GM21447 (cell line): ENCODE results near the gene OPA3.

ENCODE experiments used
- ATAC-seq: cut with Tn5 transposase; IDR thresholded peaks from one replicate; pipeline ENCODE4 v1.9.1; 2021; ENCODE audit not compliant: unreplicated experiment

The OPA3 gene

DNA sequence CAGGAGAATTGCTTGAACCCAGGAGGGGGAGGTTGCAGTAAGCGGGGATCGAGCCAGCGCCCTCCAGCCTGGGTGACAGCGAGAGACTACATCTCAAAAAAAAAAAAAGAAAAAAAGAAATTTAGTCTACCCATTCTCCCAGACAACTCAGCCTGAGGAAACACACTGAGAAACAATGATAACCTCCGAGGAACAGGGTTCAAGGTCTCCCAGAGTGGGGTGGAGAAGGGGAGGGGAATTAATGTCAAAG, 78.7 kb downstream of the OPA3 start:
- ATAC-seq: no peak

DNA sequence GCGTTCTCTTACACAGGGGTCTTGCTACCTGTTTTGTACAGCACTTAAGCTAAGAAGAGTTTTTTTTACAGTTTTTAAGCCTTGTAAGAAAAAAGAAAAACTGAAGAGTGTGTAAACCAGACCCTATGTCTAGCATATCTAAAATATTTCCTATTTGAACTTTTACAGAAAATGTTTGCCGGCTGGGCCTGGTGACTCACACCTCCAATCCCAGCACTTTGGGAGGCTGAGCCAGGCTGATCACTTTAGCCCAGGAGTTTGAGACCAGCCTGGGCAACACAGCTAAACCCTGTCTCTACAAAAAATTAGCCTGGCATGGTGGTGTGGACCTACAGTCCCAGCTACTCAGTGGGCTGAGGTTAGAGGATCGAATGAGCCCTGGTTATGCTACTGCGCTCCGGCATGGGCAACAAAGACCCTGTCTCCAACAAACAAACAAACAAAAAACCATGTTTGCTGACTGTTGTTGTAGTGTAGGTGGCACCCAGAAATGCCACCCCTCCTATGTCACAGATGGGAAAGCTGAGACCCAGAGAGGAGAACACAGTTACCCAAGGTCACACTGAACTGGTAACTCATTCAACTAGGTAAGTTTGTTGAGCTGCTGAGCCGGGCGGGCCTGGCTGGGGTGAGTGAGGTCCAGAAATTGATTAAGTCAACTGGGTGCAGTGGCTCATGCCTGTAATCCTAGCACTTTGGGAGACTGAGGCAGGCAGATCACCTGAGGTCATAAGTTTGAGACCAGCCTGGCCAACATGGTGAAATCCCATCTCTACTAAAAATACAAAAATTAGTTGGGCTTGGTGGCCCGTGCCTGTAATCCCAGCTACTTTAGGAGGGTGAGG, 79.2 kb downstream of the OPA3 start:
- no peak for ATAC-seq

DNA sequence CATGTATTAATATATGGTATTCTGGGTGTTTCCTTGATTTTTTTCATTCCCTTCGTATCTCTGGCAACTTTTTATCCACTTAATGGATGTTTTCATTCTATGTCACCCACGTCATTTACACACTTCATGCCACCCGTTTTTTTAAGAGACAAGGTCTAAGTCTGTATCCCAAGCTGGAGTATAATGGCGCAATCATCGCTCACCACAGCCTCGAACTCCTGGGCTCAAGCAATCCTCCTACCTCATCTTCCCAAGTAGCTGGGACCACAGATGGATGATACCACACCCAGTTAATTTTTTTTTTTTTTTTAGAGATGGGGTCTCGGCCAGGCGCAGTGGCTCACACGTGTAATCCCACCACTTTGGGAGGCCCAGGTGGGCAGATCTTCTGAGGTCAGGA, 80.7 kb downstream of the OPA3 start:
- ATAC-seq: no peak

DNA sequence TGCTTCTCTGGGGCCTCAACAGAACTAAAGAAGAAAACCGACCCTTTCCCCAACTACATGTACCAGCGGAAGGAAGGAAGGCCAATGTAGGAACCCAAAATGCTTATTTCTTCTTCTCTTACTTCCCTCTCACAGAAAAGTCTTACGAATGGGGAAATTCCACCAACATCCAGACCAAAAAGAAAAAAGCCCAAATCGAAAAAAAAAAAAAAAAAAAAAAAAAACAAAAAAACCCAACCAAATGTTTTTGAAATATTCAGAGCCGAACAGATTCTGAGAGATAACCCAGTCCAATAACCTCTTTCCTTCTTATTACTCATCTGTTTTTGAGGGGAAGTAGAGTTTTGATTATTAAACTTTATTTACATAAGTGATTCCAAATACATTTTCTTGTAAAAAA, 82.5 kb downstream of the OPA3 start:
- ATAC-seq: no peak

DNA sequence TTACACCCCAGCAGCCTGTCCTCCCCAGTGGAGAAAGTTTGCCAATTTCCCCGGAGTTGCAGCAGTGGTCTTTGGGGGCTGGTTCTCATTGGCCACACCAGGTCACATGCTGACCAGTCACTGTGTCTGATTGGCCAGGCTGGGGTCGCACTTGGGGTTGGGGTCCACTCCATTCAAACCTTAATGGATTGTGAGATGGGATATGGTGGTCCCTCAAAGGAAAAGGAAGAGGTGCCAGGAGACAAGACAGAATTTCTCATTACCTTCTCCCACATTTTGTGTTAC, 82.9 kb downstream of the OPA3 start:
- no peak for ATAC-seq

DNA sequence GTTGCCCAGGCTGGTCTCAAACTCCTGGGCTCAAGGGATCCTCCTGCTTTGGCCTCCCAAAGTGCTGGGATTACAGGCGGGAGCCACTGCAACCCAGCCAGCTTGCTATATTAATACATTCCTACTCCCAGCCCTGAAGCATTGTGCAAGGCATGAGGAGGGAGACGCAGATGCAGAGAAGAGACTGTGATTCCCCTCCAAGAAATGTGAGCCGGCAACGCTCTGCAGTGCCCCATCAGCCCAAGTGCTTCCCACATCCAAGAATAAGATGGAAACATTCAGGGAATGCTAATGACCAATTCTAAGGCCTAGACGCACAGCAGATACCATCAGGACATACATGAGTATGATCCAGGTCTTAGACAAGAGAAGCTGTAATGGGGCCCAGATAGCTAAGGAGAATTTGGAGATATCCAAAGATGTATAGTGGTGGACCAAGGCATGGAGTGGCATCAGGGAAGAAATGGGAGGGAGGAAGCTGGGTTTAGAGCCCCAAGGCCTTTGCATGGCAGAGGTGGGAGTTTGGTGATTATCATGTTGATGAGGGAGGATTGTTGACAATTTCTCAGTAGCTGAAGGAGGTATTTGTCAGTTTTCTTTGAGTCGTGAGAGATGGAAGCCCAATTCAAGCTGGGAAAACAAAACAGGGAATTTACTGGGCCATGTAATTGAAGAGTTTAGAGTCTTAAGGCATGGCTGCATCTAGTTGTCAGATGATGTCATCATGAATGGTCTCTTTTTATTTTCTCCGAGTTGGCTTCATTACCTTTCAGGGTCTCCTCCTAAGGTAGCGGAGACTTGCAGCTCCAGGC, 83.5 kb downstream of the OPA3 start:
- no peak for ATAC-seq

DNA sequence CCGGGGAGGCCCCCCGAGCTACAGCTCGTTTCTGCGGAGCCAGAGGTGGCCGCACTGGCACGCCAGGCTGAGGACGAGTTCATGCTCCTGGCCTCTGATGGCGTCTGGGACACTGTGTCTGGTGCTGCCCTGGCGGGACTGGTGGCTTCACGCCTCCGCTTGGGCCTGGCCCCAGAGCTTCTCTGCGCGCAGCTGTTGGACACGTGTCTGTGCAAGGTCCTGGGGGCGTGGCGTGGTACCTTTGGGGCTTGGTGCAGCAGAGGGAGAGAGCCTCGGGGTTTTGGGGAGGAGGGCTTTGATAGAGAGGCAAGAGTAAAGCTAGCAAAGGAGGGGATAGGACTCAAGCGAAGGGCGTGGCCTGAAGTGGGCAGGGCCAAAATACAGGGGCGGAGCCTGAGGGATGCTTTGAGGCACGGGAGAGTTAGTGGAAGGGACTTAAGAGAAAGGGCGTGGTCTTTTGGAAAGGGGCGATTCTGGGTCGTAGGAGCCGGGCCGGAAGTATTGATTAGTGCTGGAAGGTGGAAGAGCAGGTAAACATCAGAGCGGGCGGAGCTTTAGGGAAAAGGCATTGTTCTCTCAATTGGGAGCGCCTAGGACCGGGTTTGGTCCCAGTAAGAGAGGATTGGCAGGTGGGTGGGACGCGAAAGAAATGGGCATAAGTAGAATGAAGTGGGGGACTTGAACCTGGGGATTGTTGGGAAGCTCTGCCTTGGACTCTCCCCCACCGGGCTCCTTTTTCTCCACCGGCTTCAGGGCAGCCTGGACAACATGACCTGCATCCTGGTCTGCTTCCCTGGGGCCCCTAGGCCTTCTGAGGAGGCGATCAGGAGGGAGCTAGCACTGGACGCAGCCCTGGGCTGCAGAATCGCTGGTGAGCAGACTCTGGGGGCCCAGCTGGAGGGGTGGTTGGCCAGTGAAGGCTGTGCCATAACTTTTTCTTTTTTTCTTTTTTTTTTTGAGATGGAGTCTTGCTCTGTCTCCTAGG, 85.1 kb downstream of the OPA3 start:
- no peak for ATAC-seq

DNA sequence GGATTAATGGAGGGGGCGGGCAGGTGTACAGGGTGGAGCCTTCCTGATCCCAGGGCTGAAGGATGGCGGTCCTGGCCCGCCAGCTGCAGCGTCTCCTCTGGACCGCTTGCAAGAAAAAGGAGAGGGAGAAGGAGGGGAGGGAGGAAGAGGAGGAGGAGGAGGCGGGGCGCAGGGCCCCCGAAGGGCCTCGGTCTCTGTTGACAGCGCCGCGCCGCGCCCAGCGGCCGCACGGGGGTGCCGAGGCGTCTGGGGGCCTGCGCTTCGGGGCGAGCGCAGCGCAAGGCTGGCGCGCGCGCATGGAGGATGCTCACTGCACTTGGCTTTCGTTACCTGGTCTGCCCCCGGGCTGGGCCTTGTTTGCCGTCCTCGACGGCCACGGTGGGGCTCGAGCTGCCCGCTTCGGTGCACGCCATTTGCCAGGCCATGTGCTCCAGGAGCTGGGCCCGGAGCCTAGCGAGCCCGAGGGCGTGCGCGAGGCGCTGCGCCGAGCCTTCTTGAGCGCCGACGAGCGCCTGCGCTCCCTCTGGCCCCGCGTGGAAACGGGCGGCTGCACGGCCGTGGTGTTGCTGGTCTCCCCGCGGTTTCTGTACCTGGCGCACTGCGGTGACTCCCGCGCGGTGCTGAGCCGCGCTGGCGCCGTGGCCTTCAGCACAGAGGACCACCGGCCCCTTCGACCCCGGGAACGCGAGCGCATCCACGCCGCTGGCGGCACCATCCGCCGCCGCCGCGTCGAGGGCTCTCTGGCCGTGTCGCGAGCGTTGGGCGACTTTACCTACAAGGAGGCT, 86.0 kb downstream of the OPA3 start, which contains the start of gene PPM1N:
Gene PPM1N, plus strand, starts transcription at position 33 of the 785 bp plus-strand sequence. Its CDS starts 30 bp downstream, at position 63.
- ATAC-seq: no peak

DNA sequence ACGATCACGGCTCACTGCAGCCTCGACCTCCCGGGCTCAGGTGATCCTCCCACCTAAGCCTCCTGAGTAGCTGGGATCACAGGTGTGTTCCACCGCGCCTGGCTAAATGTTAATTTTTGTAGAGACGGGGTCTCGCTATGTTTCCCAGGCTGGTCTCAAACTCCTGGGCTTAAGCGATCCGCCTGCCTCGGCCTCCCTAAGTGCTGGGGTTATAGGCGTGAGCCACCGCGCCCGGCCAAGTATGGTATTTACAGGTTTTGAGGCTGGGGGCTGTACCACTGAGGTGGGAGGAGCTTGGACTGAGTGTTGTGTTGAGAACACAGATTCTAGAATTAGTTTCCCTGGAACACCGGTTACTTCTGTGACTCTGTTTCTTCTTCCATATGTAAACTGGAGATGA, 86.8 kb downstream of the OPA3 start:
- no peak for ATAC-seq

DNA sequence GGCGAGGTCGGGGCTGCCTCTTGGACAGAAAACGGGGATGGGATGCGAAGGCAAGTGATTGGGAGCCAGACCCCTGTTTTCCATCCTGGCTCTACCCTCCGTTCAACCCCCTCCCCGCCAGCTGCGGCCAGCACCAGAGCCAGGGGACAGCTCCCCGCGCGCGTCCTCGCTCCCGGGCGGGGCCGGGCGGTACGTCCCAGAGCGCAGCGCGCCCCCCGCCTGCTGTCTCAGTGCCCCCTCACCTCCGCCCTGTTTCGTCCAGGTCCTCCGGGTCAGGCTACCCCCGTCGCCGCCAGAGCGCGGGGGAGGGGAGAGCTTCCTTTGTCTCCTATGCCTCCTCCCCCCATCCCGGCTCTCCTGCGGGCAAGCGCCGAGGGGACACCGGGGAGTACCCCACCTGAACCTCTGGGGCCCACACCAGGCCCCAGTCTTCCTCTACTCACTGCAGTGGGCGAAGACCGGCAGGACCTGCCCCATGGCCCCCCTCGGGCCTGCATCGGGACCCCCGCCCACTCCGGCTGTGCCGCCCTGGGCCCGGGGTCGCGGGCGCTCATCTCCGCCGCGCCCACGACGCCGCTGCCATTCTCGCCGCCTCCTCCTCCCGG, 88.2 kb downstream of the OPA3 start:
- no peak for ATAC-seq

DNA sequence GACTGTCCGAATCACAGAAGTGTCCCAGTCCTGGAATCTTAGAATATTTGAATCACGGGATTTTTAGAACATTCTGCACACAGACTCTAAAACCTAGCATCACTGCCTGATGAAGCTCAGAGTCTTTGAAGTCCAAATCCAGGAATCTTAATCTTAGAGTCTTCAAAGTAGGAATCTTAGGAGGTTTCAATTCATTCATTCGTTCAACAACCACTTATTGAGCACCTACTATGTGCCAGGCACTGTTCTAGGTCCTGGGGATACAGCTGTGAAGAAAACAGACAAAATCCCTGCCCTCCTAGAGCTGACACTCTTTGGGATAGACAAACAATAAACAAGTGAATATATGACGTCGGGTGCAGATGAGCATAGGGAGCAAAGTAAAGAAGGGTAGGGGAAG, 89.4 kb downstream of the OPA3 start:
- ATAC-seq: no peak

DNA sequence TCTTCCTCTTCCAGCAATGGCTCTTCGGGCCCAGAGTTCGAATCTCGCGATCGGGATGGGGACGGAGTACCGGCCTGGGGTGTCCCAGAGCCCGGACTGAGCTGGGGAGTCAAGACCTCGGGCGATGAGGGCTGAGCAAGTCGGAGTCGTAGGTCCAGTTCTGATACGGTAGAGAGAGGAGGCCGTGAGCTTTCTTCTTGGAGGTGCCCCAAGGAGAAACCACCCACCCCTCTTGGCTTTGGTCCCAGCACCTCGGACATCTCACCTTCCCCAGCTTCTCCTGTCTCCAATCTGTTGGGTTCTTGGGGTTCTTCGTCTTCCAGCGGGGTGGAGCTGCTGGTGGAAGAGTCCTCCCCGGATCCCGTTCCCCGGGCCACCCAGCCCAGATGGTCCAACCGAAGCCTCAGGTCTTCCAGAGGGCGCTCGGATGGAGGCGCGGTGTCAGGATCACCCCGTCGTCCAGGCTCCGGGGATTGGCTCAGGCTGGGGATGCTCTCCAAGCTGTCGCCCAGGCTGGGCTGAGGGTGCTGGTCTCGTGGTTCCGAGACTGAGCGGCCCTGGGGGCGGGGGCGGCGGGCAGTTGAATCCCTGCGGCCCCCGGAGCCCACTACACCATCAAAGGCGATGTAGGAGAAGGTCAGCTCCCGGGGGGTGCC, 90.2 kb downstream of the OPA3 start:
- no peak for ATAC-seq

DNA sequence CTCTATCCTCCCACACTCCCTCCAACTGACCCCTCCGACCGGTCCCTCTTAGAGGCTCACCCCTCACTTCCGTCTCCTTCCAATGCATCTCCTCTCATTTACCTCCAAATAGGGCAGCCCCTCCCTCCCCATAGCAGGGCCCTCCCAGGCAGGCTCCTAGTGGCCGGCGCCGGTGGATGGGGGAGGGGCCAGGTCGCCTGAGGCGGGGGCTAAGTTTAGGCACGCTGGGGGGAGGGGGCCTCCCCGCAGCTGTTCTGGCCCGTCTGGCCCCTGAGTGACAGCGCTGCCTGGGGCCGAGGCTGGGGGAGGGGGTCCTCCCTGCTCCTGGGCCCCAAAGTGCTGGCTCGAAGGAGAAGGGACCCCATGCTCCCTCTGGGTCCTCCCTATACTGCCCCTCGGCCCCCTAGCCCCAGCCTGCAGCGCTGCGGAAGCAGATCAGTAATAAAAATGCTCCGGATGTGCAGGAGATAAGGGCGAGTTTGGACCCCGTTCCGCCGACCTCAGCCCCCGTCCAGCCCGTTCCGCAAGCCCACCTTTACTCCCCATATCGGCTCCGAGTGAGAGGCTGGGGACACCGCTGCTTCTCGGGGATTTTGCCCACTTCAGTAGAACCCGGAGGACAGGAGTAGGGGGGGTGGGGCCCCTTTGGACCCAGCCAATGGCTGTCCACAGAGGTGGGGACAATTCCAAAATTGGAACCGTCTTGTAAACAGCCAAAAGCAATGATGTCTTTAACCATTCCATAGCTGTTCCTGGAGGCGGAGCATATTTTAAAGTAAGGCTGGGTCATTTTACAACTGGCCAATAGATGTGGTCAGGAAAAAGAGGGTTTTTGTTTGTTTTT, 91.8 kb downstream of the OPA3 start:
- no peak for ATAC-seq

DNA sequence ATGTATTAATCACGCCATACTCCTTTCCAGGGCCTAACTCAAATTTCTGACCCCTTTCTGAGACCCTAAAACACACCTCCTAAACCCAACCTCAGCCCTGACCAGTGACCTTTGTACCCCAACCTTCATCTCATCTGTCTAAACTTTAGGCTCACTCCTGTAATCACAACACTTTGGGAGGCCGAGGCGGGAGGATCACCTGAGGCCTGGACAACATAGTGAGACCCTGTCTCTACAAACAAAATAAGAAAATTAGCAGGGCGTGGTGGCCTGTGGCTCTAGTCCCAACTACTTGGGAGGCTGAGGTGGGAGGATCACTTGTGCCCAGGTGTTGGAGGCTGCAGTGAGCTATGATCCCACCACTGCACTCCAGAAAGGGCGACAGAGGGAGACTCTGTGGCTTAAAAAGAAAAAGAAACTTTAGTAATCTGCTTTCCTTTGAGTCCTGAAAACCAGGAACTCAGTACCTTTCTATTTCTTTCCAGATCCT, 92.4 kb downstream of the OPA3 start:
- ATAC-seq: no peak

DNA sequence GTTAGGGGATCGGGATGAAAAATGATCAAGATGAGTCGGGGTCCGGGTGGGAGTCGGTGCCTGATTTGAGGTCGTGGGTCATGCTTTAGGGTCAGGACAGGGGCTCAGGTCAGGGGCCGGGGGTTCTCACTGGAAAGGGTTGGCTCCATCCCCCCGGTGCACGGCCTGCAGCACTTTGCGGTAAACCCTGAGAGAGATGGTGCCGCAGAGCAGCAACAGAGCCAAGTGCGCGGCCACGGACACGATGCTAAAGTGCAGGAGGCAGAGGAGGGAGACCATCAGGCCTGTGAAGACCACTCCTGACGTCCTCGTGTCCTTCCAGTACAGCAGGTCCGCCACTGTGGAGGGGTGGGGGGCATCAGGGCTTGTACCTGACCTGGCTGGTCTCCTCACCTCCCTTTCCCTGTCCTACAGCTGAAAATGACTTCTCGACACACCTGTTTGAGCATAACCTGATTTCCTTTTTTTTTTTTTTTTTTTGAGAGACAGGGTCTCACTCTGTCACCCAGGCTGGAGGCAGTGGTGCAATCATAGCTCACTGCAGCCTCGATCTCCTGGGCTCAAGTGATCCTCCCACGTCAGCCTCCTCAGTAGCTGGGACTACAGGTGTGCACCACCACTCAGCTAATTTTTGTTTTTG, 95.3 kb downstream of the OPA3 start:
- no peak for ATAC-seq

DNA sequence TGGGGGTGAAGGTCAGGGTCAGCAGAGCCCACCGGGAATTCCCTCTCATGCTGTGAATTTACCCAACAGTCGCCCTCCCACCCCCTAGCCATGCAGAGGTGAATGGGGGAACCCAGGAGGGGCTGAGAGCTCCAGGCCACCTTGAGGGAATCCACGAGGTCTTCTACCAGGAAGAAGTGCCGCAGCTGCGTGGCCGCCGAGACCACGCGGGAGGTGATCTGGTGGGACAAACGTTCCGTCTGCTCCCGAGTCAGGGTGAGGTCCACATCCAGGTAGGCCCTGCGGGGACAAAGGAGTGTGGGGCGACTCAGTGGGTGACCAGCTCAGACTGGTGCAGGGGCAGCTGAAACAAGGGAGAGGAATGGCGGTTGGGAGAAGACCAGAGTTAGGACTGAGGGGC, 95.9 kb downstream of the OPA3 start:
- no peak for ATAC-seq

DNA sequence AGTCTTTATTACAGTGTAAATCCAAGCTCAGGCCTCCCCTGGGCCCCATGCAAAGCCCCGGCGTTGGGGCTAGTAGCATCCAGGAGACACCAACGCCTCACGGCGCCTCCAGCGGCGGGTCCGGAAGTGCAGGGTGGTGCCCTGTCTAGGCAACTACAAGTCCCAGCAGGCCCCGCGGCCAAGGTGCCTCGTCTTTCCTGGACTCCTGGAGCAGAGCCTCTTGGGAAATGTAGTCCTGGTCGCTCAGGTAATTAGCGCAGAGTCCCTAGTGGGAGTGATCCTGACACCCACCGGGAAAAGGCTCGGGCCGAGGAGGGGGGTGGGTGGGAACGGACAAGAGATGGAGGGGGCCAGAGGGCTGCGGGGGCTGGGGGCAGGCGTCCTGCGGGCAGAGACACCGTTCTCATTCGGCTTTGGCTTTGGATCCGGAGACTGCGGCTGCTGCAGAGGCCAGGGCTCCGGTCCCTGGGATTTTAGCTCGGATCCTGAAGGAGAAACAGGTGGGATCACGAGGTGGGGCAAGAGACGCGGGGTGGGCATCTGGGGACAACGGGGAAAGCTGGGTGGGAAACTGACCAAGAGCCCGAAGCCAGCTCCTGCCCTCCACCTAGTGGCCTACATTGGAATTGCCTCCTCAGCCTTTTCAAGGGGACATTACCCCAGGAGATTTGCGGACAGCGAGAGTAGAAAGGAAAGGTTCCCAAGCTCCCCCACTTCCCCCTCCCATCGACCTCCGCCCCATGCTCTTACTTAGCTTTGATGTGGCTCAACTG, 99.1 kb downstream of the OPA3 start:
- peak; percentile 85 for ATAC-seq
